DMS 273 treated with DMSO at 0.1 percent for 48 hours (cell line): ENCODE results near the gene LAMP1.
"Not testable (repeated sequence)": the region's sequence is repeated elsewhere in the genome, so short reads cannot be mapped to it uniquely, and the experiment has no call there.

Source experiments
- DNase-seq: peaks from one replicate; lab custom pipeline; 2025; lab: John Stamatoyannopoulos, UW

LAMP1 gene

GRCh38 chr13:113296823-113297369, at the start of gene LAMP1:
LAMP1 (plus strand) TSS chr13:113297239; CDS start chr13:113297435, 196 bp downstream.
- DNase-seq = peak; percentile 68

- no peak for DNase-seq
Measured at GRCh38 chr13:113252516-113253095, 44.4 kb upstream of the LAMP1 start.

- not testable (repeated sequence) for DNase-seq
Measured at GRCh38 chr13:113257908-113258307, 39.1 kb upstream of the LAMP1 start.

- no peak for DNase-seq
Measured at GRCh38 chr13:113258321-113259054, 38.6 kb upstream of the LAMP1 start.

- DNase-seq = no peak
Measured at GRCh38 chr13:113260996-113261395, 36.0 kb upstream of the LAMP1 start.

GRCh38 chr13:113263016-113263415, 34.0 kb upstream of the LAMP1 start:
- DNase-seq = not testable (repeated sequence)

- DNase-seq = no peak
Measured at GRCh38 chr13:113267642-113268405, 29.2 kb upstream of the LAMP1 start.

- DNase-seq = no peak
Measured at GRCh38 chr13:113272031-113272430, 25.0 kb upstream of the LAMP1 start.

- DNase-seq = no peak
Measured at GRCh38 chr13:113272701-113273181, 24.3 kb upstream of the LAMP1 start.

- no peak for DNase-seq
Measured at GRCh38 chr13:113273321-113273720, 23.7 kb upstream of the LAMP1 start.

GRCh38 chr13:113273851-113274590, 23.0 kb upstream of the LAMP1 start:
- no peak for DNase-seq

GRCh38 chr13:113274721-113275120, 22.3 kb upstream of the LAMP1 start:
- DNase-seq = no peak

- peak; percentile 6 for DNase-seq
Measured at GRCh38 chr13:113275387-113275786, 21.7 kb upstream of the LAMP1 start.

- no peak for DNase-seq
Measured at GRCh38 chr13:113280126-113280525, 16.9 kb upstream of the LAMP1 start.

GRCh38 chr13:113283904-113284303, 13.1 kb upstream of the LAMP1 start:
- DNase-seq = no peak

- no peak for DNase-seq
Measured at GRCh38 chr13:113288880-113289279, 8.2 kb upstream of the LAMP1 start.

GRCh38 chr13:113291129-113291528, 5.9 kb upstream of the LAMP1 start:
- no peak for DNase-seq

GRCh38 chr13:113292021-113292862, 4.8 kb upstream of the LAMP1 start:
- no peak for DNase-seq

- no peak for DNase-seq
Measured at GRCh38 chr13:113293686-113294085, 3.4 kb upstream of the LAMP1 start.

- DNase-seq = no peak
Measured at GRCh38 chr13:113295776-113296175, 1.3 kb upstream of the LAMP1 start.
